ENCODE measurements around the gene CDKN1A.

CDKN1A gene

DNA sequence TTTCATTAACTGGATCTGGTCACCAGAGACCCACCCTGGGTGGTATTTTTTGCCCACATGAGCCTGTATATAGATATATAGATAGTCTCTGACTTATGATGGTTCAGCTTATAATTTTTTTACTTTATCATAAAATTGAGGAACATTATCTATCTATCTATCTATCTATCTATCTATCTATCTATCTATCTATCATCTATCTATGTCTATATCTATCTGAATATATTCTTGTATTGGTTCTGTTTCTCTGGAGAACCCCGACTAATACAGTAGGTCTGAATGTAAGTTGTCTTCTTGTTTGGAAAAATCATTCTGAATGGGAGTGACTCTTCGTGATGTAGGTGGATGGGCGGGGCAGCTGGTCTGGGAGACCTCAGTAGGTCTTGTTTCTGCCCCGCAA is 13.3 kb upstream of the CDKN1A start:
- Histone ChIP-seq H3K9ac (ENCODE audit: low read length) (no peak overlapping the region), H3K27me3 (ENCODE audit: insufficient read depth, low read length) (no peaks in the 10 kb centered on the region), H3K4me3 (ENCODE audit: low read depth, low read length, poor library complexity, severe bottlenecking) (no peak overlapping the region), H3K36me3 (ENCODE audit: insufficient read depth, low read length) (no peaks in the 10 kb centered on the region), H4K20me1 (ENCODE audit: insufficient read depth, low read length) (no peaks in the 10 kb centered on the region), H3K9me2 (ENCODE audit: low read depth, low read length) (no peaks in the 10 kb centered on the region), H3K4me2 (ENCODE audit: low read length) (peak overlapping the region; percentile 19; the same call in 1 of the 2 replicates), H2AFZ (ENCODE audit: low read length) (no peak overlapping the region), H3K9me3 (ENCODE audit: low read length) (no peaks in the 10 kb centered on the region), H3K4me1 (ENCODE audit: insufficient read depth, low read length, severe bottlenecking) (peaks cover 67% of the 10 kb centered on the region), H3F3A (ENCODE audit: insufficient read depth, low read length) (no peaks in the 10 kb centered on the region), H3K27ac (ENCODE audit: low read depth, low read length, poor library complexity, severe bottlenecking) (no peak overlapping the region), H3K79me2 (ENCODE audit: insufficient read depth, low read length) (no peaks in the 10 kb centered on the region)
- TF ChIP-seq EZH2 (IDR thresholded peaks at IDR 0.05; ENCODE audit: borderline replicate concordance, low read length), result no peak
- TF ChIP-seq, protein P1, sequence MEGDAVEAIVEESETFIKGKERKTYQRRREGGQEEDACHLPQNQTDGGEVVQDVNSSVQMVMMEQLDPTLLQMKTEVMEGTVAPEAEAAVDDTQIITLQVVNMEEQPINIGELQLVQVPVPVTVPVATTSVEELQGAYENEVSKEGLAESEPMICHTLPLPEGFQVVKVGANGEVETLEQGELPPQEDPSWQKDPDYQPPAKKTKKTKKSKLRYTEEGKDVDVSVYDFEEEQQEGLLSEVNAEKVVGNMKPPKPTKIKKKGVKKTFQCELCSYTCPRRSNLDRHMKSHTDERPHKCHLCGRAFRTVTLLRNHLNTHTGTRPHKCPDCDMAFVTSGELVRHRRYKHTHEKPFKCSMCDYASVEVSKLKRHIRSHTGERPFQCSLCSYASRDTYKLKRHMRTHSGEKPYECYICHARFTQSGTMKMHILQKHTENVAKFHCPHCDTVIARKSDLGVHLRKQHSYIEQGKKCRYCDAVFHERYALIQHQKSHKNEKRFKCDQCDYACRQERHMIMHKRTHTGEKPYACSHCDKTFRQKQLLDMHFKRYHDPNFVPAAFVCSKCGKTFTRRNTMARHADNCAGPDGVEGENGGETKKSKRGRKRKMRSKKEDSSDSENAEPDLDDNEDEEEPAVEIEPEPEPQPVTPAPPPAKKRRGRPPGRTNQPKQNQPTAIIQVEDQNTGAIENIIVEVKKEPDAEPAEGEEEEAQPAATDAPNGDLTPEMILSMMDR (IDR thresholded peaks at IDR 0.05; ENCODE audit: low read length), result no peak

DNA sequence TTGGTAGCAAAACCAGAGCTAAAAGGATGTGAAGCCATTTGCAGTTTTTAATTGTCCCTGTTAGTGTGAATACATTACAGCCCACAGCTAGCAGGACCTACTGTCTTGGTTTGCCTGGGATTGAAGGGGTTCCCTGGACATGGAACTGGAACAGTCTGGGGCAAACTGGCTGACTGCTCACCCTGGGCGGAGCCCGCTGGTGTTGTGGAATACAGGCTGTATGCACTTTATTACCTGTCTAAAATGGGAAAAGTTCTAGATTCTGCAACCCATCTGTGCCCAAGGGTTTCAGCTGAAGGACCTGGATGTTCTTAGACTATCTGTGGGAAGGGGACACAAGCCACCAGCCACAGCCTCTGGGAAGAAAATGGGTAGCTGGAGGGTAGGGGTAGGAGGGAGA is 12.2 kb upstream of the CDKN1A start:
- TF ChIP-seq EZH2 (IDR thresholded peaks at IDR 0.05; ENCODE audit: borderline replicate concordance, low read length), result no peak
- TF ChIP-seq, protein P1 (IDR thresholded peaks at IDR 0.05; ENCODE audit: low read length), result no peak
- H2AFZ ChIP-seq (ENCODE audit: low read length), result no peak overlapping the region
- H3K9me2 ChIP-seq (ENCODE audit: low read depth, low read length), result no peaks in the 10 kb centered on the region
- peak overlapping the region; percentile 5 for H3K9ac ChIP-seq (ENCODE audit: low read length)
- H3K79me2 ChIP-seq (ENCODE audit: insufficient read depth, low read length), result no peaks in the 10 kb centered on the region
- H3F3A ChIP-seq (ENCODE audit: insufficient read depth, low read length), result no peaks in the 10 kb centered on the region
- H3K9me3 ChIP-seq (ENCODE audit: low read length), result no peaks in the 10 kb centered on the region
- H3K4me1 ChIP-seq (ENCODE audit: insufficient read depth, low read length, severe bottlenecking), result peaks cover 56% of the 10 kb centered on the region
- H4K20me1 ChIP-seq (ENCODE audit: insufficient read depth, low read length), result no peaks in the 10 kb centered on the region
- H3K4me3 ChIP-seq (ENCODE audit: low read depth, low read length, poor library complexity, severe bottlenecking), result no peak overlapping the region
- H3K27ac ChIP-seq (ENCODE audit: low read depth, low read length, poor library complexity, severe bottlenecking), result peak overlapping the region; percentile 54
- no peak overlapping the region; the same call in 1 of the 2 replicates for H3K4me2 ChIP-seq (ENCODE audit: low read length)
- no peaks in the 10 kb centered on the region; the same call in 1 of the 2 replicates for H3K36me3 ChIP-seq (ENCODE audit: insufficient read depth, low read length)
- 0 out of 2 replicates have a peak, but pooled peaks cover 7% of the 10 kb centered on the region for H3K27me3 ChIP-seq (ENCODE audit: insufficient read depth, low read length)

DNA sequence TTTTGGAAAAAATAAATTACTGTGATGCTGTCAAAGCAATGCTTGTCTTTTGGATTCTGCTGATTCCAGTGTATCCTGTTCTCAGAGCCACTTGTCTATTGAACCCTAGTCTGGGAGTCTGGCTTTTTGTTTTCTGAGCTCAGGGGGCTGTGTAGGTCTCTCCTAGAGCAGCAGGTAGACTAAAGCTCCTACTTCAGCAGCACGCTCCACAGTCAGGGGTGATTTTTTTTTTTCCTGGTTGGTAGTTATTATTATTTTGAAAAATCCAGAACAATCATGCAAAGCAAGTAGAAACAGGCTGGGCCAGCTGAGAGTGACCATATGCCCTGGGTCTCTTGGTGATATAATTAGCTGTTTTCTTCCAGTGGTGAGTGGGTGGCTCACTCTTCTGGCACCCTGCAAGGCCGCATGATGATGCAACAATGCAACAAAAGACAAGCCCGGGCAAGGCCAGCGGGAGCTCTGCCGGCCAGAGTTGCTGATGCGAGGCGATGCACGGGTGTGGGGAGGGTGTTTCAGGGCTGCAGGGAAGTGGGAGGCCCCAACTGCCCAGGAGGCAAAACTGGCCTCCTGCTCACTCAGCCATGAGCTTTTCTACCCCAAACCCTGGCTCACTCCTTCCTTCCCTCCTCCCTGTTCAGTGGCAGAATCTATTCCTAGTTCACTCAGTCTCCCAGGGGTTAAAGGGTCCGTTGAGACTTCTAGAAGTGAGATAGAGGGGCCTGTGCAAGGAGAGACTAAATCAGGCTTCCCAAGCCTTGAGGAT is 11.5 kb upstream of the CDKN1A start:
- H3K4me3 ChIP-seq (ENCODE audit: low read depth, low read length, poor library complexity, severe bottlenecking), result no peak overlapping the region
- H3K79me2 ChIP-seq (ENCODE audit: insufficient read depth, low read length), result no peaks in the 10 kb centered on the region
- peak overlapping the region; percentile 5 for H3K9ac ChIP-seq (ENCODE audit: low read length)
- no peaks in the 10 kb centered on the region for H3K9me2 ChIP-seq (ENCODE audit: low read depth, low read length)
- peak overlapping the region; percentile 54 for H3K27ac ChIP-seq (ENCODE audit: low read depth, low read length, poor library complexity, severe bottlenecking)
- H3K36me3 ChIP-seq (ENCODE audit: insufficient read depth, low read length), result no peaks in the 10 kb centered on the region; the same call in 1 of the 2 replicates
- H3K9me3 ChIP-seq (ENCODE audit: low read length), result no peaks in the 10 kb centered on the region
- H4K20me1 ChIP-seq (ENCODE audit: insufficient read depth, low read length), result no peaks in the 10 kb centered on the region
- H3K4me1 ChIP-seq (ENCODE audit: insufficient read depth, low read length, severe bottlenecking), result peaks cover 49% of the 10 kb centered on the region
- TF ChIP-seq, protein P1 (IDR thresholded peaks at IDR 0.05; ENCODE audit: low read length), result no peak
- no peak for TF ChIP-seq EZH2 (IDR thresholded peaks at IDR 0.05; ENCODE audit: borderline replicate concordance, low read length)
- H2AFZ ChIP-seq (ENCODE audit: low read length), result no peak overlapping the region
- peak overlapping the region; percentile 36; the same call in 1 of the 2 replicates for H3K4me2 ChIP-seq (ENCODE audit: low read length)
- 0 out of 2 replicates have a peak, but pooled peaks cover 7% of the 10 kb centered on the region for H3K27me3 ChIP-seq (ENCODE audit: insufficient read depth, low read length)
- H3F3A ChIP-seq (ENCODE audit: insufficient read depth, low read length), result no peaks in the 10 kb centered on the region
